NCI-H446 treated with DMSO at 0.1 percent for 48 hours (cell line): ENCODE results near the gene FBXL22.

ENCODE experiments used
- DNase-seq: peaks from one replicate; lab custom pipeline; 2025; lab: John Stamatoyannopoulos, UW

The FBXL22 gene, protein sequence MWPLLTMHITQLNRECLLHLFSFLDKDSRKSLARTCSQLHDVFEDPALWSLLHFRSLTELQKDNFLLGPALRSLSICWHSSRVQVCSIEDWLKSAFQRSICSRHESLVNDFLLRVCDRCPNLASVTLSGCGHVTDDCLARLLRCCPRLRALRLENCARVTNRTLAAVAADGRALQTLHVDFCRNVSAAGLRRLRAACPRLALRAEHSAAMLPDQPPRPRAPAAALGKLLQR

DNA sequence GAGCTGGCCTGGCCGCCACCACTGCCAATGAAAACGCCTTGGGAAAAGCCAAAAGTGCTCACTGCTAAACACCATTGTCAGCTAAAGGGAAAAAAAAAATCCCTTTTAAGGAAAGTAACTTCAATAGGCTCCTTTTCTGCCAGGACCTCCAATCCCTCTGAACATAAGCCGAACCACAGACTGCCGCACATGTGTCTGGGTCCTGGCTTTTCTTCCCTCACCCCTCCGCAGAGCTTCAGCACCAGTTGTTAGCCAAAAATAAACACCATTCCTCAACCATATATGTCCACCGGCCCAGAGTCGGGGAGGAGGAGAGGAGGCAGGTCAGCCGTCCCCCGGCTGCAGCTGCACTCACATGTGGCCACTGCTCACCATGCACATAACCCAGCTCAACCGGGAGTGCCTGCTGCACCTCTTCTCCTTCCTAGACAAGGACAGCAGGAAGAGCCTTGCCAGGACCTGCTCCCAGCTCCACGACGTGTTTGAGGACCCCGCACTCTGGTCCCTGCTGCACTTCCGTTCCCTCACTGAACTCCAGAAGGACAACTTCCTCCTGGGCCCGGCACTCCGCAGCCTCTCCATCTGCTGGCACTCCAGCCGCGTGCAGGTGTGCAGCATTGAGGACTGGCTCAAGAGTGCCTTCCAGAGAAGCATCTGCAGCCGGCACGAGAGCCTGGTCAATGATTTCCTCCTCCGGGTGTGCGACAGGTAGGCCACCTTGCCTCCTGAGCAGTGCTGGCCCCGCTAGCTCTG lies at the start of gene FBXL22:
FBXL22 (plus strand) TSS at position 350 of the 753 bp plus-strand sequence; CDS start at position 356, 6 bp downstream.
- DNase-seq, result no peak

DNA sequence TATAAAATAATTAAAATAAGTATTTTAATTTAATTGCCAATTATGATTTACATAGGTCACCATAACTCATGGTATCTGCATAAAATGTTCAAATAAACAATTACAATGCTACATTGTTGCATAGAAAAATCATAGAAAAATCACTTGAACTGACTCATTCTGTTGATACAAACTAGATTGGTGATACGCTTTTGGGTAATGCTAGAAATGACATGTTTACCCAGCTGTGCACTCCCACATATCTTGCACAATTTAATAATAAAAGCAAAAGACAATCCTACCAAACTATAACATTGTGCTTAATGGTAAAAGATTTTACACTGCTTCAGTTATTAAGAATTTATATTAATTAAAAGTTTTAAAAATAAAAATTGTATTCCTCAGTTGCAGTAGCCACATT lies 45.8 kb upstream of the FBXL22 start:
- DNase-seq, result no peak

DNA sequence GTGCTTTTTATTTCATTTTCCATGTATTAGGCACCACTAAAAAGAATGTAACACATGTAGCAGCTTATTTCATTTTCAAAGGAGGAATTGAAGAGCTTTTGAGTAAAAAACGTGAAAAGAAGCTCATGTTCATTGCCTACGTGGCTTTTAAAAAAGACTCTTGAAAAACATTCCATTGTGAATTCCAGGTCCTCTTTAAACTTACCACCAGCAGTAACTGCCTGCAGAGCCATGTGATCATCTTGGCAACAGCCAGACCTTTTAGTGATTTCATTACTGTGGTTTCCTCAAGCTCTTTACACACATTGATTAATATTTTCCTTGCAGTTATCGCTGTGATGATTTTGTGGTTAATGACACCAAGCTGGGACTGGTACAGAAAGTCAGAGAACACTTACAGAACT lies 43.8 kb upstream of the FBXL22 start:
- peak; percentile 3 for DNase-seq

DNA sequence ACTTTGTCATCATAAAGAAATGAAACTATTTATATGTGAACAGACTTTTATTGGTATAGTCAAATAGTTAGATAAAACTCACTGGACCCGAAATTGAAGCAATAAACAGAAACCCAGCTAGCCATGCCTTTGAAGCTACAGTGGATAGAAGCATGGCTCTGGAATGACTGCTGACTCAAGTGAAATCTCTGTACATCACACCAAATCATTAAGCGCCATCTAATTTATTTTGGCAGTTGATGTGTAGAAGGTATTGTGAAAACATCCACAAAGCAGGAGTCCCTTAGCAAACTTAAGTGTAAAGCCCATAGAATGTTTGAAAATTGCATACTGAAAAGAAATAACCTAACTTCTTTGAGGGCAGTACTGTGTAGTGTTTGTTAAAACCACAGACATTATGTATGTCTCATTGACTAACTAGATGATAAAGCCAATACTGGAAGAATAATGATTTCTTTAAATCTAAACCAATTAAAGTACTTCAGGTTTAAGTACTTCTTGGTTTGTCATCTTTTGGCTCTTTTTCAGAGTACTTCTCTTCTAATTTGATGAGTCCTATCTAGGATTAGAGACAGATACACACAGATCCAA lies 42.8 kb upstream of the FBXL22 start:
- DNase-seq, result no peak

DNA sequence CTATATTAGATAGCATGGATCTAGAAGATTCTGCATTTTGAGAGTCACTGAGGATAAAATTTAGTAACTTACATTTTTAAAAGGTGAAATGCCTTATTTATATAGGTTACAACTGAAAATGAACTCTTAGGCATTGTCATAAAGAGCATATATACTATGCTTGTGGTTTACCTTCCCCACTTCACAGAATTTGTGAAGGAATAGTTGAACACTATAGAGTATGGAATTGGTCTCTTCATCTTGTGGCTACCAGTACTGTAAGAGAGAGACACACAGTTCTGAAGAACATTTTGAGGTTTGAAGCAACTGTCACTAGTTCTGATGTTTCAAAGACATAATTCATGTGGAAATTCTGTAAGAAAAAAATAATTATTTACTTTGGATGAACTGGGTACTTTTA lies 41.7 kb upstream of the FBXL22 start:
- no peak for DNase-seq

DNA sequence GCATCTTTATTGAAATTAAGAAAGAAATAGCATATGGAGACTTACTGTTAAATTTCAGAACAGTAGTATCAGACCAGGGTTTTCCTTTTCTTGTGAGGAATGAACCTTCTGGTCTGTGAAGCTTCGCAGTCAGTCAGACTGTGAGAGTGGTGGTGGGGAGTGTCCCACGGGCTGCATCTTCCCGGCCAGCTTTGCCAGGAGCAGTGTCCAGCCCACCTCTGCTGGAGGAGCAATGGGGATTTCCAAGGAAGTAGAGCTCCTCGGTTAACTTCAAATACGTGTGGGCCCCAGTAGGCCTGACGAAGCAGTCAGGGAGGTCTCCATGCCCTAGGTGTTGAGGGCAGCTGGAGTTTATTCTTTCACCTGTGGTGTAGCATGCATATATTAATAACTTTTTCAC lies 40.9 kb upstream of the FBXL22 start:
- no peak for DNase-seq

DNA sequence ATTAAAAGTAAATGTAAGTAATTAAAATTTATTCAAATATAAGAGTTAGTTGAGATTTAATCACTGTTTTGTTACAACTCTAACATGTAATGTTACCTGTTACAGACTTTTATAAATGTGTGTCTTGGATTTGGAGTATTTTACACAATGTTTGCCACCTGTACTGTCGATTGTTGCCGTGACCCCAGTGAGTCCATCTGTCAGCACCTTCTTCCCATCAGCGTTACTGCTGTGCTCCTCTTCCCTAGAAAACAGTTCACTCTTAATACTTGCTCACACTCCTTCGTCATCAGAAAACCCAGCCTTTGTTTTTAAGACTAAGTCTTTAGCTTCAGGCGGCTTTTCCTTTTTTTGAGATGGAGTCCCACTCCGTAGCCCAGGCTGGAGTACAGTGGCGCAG lies 40.5 kb upstream of the FBXL22 start:
- no peak for DNase-seq

DNA sequence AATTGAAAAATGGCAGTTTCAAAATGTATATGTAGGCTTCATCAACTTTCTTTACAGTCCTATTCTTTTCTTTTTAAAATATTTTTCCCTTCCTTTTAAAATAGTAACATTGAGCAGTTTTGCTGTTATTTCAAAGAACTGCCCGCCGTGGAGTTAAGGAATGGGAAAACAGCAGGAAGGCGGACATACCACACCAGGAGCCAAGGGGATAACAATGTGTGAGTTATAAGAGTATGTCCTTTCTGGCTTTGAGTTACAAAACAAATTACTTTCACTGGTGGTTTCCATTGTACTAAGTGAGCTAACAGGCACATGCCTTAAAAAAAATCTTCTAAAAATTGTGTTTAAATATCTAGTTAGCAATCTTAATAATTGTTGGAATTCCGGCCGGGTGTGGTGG lies 37.4 kb upstream of the FBXL22 start:
- DNase-seq, result no peak

DNA sequence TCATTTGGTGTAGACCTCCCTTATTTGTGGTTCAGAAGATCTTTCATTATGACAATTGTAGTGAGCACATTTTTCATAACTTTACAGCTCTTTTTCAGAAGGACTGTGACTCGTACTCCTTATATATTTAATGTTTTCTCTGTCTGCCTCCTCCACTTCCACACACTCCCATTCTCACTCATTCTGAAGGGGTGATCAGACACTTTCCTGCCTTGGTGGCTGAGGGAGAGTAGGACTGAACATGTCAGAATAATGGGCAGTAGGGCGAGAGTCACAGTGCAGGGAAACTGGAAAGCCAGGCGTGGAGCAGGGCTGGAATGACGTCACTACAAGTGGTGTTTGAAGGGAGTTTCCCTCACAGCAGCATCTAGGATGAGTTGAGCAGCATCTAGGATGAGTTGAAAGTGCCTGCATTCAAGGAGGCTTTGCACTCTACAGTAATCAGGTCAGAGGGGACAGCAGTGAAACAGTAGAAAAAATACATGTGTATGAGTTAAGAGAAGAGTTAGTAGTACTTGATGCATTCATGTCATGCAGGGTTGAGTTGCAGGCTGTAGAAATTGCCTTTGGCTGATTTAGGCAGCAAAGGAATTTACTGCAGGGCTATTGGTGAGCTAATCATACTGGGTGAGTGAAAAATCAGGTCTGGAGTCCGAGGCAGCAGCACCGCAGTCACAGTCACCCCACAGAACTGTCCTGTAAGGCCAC lies 36.3 kb upstream of the FBXL22 start:
- no peak for DNase-seq

DNA sequence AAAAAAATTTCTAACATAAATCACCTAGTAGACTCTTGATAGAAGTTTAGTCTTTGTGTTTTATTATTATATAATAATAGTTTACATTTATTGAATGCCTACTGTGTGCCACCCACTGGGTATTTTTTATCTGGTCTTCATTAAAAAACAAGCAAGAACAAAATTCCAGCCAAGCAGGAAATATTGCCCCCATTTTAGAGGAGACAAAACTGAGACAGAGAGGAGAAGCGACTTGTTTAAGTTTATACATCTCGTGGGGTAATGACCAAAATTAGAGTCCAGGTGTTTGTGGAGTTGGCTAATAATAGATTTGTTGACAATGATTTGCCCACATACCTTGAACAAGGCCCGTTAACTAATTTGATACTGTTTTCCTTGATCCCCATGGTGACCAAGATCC lies 33.1 kb upstream of the FBXL22 start:
- DNase-seq, result no peak

DNA sequence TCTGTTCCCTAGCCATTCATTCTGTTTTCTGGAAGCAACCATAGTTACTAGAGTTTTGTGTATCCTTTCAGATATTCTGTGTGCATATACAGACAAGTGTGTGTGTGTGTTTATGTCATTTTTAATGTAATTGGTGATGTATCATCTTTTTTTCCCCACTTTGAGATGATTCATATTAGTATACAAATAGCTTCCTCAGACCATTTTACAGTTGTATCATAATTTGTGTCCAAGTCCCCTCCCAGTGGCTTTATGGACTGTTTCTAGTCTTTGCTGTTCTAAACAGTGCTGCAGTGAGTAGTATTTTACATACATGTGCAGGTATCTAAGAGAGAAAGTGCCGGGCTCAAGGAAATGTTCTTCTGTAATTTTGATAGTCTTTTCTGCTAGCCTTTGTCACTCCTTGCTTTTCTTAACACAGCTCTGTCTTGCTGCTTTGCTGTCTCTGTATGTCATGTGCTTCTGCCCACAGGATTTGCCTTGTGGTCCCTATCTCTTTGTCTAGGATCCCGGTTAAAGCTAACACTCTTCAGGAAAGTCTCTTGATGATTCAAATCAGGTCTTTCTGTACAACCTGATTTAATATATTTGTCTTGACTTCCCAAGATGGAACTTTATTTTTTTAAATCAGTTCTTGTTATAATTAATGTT lies 31.5 kb upstream of the FBXL22 start:
- DNase-seq, result no peak

DNA sequence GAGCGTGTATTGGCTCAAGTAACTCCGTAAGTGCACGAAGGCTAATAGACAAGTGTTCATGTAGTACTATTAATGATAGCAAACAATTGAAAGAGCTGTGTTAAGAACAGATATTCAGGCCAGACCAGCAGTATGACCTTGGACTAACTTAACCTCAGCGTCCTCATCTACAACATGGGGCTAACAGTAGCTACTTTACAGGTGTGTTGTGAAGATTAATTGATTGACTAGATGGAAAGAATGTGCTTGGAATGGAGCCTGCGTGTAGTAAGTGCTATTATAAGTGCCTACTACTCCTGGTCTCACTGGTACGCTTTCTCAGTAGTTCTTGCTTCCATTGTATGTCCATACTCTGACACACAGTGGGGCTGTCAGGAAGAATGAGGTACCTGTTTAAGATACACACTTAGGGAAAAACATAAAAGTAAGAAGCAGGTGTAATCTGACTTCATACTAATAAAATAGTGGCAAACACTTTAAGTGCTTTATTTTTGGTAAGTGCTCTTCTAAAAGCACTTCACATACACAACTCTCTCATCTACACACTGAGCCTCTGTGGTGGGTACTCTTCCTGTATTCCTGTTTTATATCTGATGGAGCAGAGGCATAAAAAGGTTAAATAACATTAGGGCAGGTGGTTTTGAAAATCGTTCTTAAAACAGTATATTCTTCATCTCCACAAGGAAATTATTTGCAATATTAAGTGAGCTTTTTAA lies 24.3 kb upstream of the FBXL22 start:
- DNase-seq, result no peak

DNA sequence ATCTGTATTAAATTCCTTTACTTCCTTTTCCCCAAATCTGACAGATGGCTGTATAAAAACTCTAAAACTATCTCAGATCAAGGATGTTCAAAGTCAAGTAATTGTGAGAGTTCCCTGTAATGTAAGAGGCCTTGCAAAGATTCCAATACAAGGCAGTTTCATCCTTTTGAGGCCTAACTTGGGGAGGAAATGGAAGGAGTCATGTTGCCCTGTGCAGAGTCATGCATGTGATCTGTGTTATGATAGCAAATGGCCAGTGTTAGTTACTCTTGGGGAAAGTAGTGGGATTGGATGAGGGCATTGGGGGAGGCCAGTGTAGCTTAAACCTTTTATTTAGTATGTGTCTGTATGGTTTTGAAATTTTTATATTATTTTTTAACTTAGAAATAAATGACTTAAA lies 23.7 kb upstream of the FBXL22 start:
- DNase-seq, result no peak

DNA sequence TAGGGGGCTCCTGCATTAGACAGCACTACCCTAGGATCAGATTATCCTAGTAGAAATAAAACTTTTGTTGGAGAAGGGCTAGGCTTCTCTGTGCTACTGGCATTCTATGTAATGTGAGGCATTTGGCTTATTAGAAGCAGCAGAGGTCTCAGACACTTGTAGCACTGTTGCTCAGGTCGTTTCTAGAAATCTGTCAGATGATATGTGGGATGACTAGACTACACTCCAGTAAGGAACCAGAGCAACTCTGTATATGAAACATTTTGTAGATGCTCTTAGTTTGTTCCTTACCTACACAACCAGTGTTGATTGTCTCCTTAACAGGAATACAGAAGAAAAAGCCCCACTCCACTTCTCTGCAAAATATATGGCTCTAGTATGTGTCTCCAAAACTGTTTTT lies 21.9 kb upstream of the FBXL22 start:
- no peak for DNase-seq

DNA sequence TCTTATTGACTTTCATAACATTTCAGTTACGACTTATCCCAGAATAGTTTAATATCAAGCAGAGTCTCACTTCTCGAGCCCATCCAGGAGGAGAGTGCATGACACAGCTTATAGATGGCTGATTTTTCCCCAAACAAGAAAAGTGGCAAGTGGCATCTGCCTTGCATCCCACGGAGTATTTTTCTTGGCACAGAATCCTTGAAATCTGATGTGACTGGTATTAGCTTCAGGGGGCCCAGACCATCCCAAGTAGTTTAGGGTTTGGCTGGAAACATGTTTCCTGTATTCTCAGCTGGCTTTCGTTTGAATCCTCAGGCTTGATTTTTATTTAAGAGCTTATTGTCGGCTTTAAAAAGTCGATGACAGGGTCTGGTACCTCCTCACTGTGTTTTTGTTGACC lies 20.7 kb upstream of the FBXL22 start:
- peak; percentile 22 for DNase-seq

DNA sequence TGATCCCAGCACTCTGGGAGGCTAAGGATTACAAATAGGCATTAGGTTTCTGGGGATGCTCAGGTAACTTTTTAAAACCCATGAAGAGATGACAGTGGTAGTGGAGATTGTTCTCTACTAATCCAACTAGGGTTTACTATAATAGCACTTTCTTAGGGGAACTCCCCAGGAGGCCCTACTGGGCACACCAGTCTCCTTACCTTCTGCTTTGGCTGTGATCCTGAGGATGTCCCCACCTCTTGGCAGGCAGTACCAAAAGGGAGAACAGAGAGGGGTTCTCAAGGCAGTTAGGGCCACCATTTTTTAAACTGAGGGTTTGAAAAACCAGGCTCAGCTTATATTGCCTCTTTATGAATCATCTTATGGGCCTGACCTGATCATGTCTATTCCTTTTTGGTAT lies 15.0 kb upstream of the FBXL22 start:
- no peak for DNase-seq

DNA sequence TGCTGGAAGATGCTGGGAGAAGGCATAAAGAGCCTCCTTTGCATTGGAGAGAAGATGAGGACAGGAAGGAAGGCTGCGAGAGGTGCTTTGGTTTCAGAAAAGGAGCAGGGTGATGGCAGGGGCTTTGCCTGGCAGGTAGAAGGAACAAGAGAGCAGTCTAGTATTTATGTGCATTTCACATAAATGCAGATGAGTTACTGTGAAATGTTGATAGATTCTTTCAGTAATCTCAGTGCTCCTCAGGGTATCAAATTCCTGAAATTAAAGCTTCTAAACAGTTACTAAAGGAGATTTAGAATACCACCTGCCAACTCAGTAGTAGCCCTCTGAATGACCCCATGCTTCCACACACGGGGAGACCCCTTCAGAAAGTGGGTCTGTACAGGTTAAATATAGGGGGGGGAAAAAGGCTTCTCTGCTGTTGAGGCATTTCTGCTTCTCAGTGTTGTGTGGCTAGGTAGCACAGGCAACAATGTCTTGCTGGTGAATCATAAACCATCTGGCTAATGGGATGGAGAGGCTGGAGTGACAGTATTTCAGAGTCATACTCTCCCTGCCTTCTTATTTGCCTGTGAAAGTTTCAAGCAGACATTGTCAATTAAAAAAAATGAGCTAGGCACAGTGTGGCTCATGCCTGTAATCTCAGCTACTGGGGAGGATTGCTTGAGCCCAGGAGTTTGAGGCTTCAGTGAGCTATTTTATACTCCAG lies 14.3 kb upstream of the FBXL22 start:
- DNase-seq, result no peak

DNA sequence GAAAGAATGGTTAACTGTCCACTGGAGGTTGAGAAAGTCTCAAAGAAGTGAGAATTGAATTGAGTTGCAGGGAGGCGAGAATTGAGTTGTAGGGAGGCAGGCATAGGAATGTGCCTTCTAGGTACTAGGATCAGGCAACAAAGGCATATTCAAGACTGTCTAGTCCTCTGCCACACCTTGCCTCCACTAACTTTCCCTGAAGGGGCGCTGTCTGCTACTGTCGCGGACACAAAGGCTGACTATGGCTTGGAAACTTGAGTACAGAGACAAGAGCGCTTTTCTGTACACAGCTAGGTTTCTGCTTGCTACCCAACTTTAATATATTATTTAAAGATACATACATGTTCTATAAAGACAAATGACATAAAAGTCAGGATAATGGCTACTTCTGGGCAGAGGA lies 10.4 kb upstream of the FBXL22 start:
- DNase-seq, result no peak

DNA sequence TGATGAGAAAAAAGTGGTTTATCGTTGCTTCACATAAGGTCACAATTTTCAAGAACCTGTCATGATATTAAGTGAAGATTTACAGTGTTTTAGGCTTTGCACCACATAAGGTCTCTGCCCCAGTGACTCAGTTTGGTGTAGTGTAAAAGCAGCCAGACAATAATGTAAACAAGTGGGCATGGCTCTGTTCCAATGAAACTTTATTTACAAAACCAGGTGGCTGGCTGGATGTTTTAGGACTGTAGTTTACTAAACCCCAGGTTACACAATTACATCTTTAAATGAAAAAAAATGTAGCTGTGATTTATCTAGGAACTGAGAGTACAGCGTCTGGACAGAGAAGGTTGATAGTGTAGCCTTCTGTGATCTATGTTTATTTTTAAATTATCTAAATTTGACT lies 9.7 kb upstream of the FBXL22 start:
- no peak for DNase-seq

DNA sequence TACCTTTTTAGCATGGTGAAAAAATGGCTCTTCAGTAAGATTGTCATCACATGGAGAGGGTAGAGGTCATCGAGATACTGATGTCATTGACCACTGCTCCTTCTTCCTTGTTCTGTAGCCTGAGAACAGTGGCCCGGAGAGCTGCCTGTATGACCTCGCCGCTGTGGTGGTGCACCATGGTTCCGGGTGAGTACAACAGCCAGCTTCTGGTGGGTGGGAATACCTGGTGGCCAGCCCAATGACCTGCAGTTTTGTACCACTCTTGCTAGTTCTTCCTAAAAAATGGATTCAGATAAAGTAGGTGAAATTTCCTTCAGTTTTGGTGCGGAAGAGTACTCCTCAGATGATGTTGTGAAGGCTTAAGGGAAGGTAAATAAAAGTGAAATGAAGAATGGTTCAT lies 8.4 kb upstream of the FBXL22 start:
- DNase-seq, result no peak
